Peyer's patch (tissue), 4 donors: ENCODE measurements around the gene FAM210A.

Experiments used
- CTCF ChIP-seq, 6 experiments: fragments of 450-650 bp in 4 of 6; fragments of 200-600 bp in 2 of 6; sonication (generic) in 1 of 6; IDR thresholded peaks; one replicate each; pipeline ENCODE4 v1.5.1; 2017 to 2019; ENCODE audit warnings: antibody characterized with exemption in 6 of 6, mild to moderate bottlenecking in 3 of 6, moderate library complexity in 1 of 6
- POLR2A ChIP-seq, 2 donors: fragments of 450-650 bp; IDR thresholded peaks; one replicate each; pipeline ENCODE4 v1.5.1; 2017; ENCODE audit warnings: antibody characterized with exemption in 2 of 2, mild to moderate bottlenecking in 2 of 2, moderate library complexity in 2 of 2

- TF ChIP-seq CTCF (IDR thresholded peaks at IDR 0.05) (no peak), POLR2A (IDR thresholded peaks at IDR 0.05) (no peak)
Measured at GRCh38 chr18:13645093-13645492, 81.3 kb downstream of the FAM210A start.
